Ishikawa (cell line): ENCODE data around the gene SERTAD2.

Experiments used
- EP300 ChIP-seq: IDR thresholded peaks from 2 replicates; pipeline ENCODE4 v1.6.1; 2012; ENCODE audit warnings: borderline replicate concordance
- RAD21 ChIP-seq: IDR thresholded peaks from 2 replicates; pipeline ENCODE4 v1.6.1; 2012; ENCODE audit warnings: low read depth
- REST ChIP-seq: IDR thresholded peaks from 2 replicates; pipeline ENCODE4 v1.6.1; 2012; ENCODE audit warnings: low read depth, mild to moderate bottlenecking
- YY1 ChIP-seq: IDR thresholded peaks from 2 replicates; pipeline ENCODE4 v1.6.1; 2012; ENCODE audit warnings: low read depth

GRCh38 chr2:64609942-64610281 lies 43.8 kb downstream of the SERTAD2 start:
- no peak for TF ChIP-seq REST
- no peak for TF ChIP-seq RAD21
- no peak for TF ChIP-seq YY1
- no peak for TF ChIP-seq EP300
